NB4 (cell line): ENCODE measurements around the gene DZIP1.
"Not testable (repeated sequence)": the region's sequence is repeated elsewhere in the genome, so short reads cannot be mapped to it uniquely, and the experiment has no call there.

Experiments used
- DNase-seq: peaks from one replicate; pipeline ENCODE4 v3.0.0; 2010; ENCODE audit warnings: low read depth
- H3K4me3 ChIP-seq: one replicate; pipeline ENCODE4 v1.5.1; 2011; ENCODE audit warnings: mild to moderate bottlenecking, low read depth, low read length, moderate library complexity
- CTCF ChIP-seq: IDR thresholded peaks from one replicate; pipeline ENCODE4 v1.5.1; 2012; ENCODE audit warnings: low read depth, low read length
- MAX ChIP-seq: IDR thresholded peaks from 2 replicates; pipeline ENCODE4 v1.6.1; 2011; ENCODE audit warnings: low read depth, low read length
- MYC ChIP-seq: IDR thresholded peaks from 2 replicates; pipeline ENCODE4 v1.6.1; 2011; ENCODE audit warnings: low read depth, low read length
- POLR2A ChIP-seq: IDR thresholded peaks from 2 replicates; pipeline ENCODE4 v1.6.1; 2011; ENCODE audit warnings: mild to moderate bottlenecking; ENCODE audit not compliant: insufficient read length; ENCODE audit errors: extremely low read depth

Gene DZIP1

GRCh38 chr13:95678967-95679366 lies 34.5 kb upstream of the DZIP1 start:
- no peak for DNase-seq
- TF ChIP-seq MAX (no peak), MYC (no peak), CTCF (no peak), POLR2A (no peak)
- peak overlapping the region; percentile 94 for H3K4me3 ChIP-seq

- peak overlapping the region; percentile 94 for H3K4me3 ChIP-seq
- no peak for TF ChIP-seq MYC
- no peak for TF ChIP-seq POLR2A
- no peak for TF ChIP-seq CTCF
- 0 out of 2 replicates have a peak, but pooled peaks have one; percentile 17 for TF ChIP-seq MAX
- DNase-seq, result peak; percentile 45
Measured at GRCh38 chr13:95677564-95678266, 33.2 kb upstream of the DZIP1 start.

- peak within 1 kb of the TSS; percentile 94 for H3K4me3 ChIP-seq
- DNase-seq, result peak; percentile 99
- TF ChIP-seq CTCF, result no peak
- TF ChIP-seq MAX, result peak; percentile 92
- TF ChIP-seq MYC, result peak; percentile 91
- TF ChIP-seq POLR2A, result peak; percentile 94
Measured at GRCh38 chr13:95676762-95677563, 32.5 kb upstream of the DZIP1 start, which contains the start of gene DNAJC3. DNAJC3 (plus strand) TSS chr13:95677139; CDS start chr13:95677256, 117 bp downstream.

GRCh38 chr13:95676105-95676761 lies 31.7 kb upstream of the DZIP1 start:
- TF ChIP-seq POLR2A, result no peak
- TF ChIP-seq MYC, result no peak
- no peak for TF ChIP-seq CTCF
- peak; percentile 62; the same call in 1 of the 2 replicates for TF ChIP-seq MAX
- peak overlapping the region; percentile 80 for H3K4me3 ChIP-seq
- DNase-seq, result peak; percentile 75

- no peak overlapping the region for H3K4me3 ChIP-seq
- no peak for DNase-seq
- TF ChIP-seq CTCF (no peak), MAX (no peak), POLR2A (no peak), MYC (no peak)
Measured at GRCh38 chr13:95671597-95671996, 27.1 kb upstream of the DZIP1 start.

- DNase-seq, H3K4me3 ChIP-seq: not testable (repeated sequence)
Measured at GRCh38 chr13:95667235-95667634, 22.7 kb upstream of the DZIP1 start.
